Coronary artery (tissue), 2 donors: ENCODE results near the gene ARHGDIA.

Experiments used
- DNase-seq: peaks from one replicate; pipeline ENCODE4 v3.0.0-alpha.2; 2017; ENCODE audit warnings: low spot score
- H3K27ac ChIP-seq, 2 donors: fragments of 200-600 bp; sonication (generic); one replicate each; pipeline ENCODE4 v1.5.1; 2016 to 2019
- H3K4me3 ChIP-seq: fragments of 200-600 bp; sonication (generic); 2 replicates; pipeline ENCODE4 v1.5.1; 2016; ENCODE audit warnings: mild to moderate bottlenecking, moderate library complexity
- TF ChIP-seq, protein P1 (sequence below): fragments of 200-600 bp; sonication (generic); IDR thresholded peaks from one replicate; pipeline ENCODE4 v1.5.1; 2019; ENCODE audit warnings: antibody characterized with exemption

ARHGDIA gene

GRCh38 chr17:81817758-81818147, 53.4 kb downstream of the ARHGDIA start:
- TF ChIP-seq, protein P1, sequence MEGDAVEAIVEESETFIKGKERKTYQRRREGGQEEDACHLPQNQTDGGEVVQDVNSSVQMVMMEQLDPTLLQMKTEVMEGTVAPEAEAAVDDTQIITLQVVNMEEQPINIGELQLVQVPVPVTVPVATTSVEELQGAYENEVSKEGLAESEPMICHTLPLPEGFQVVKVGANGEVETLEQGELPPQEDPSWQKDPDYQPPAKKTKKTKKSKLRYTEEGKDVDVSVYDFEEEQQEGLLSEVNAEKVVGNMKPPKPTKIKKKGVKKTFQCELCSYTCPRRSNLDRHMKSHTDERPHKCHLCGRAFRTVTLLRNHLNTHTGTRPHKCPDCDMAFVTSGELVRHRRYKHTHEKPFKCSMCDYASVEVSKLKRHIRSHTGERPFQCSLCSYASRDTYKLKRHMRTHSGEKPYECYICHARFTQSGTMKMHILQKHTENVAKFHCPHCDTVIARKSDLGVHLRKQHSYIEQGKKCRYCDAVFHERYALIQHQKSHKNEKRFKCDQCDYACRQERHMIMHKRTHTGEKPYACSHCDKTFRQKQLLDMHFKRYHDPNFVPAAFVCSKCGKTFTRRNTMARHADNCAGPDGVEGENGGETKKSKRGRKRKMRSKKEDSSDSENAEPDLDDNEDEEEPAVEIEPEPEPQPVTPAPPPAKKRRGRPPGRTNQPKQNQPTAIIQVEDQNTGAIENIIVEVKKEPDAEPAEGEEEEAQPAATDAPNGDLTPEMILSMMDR = no peak
- DNase-seq = no peak
- H3K4me3 ChIP-seq = no peak overlapping the region
- H3K27ac ChIP-seq = no peak overlapping the region
